OCI-LY1 (cell line): ENCODE measurements around the gene DHRSX.

Experiments
- H2AFZ ChIP-seq: fragments of 200-600 bp; sonication (generic), shearing (Covaris generic); 2 replicates; pipeline ENCODE4 v1.6.0; 2014; ENCODE audit warnings: antibody characterized with exemption, mild to moderate bottlenecking, low read length
- H3F3A ChIP-seq: fragments of 200-600 bp; sonication (generic), shearing (Covaris generic); 2 replicates; pipeline ENCODE4 v1.6.0; 2014; ENCODE audit warnings: mild to moderate bottlenecking, antibody characterized with exemption, low read length, moderate library complexity; ENCODE audit not compliant: insufficient read depth
- H3K27ac ChIP-seq: fragments of 200-600 bp; sonication (generic); 2 replicates; pipeline ENCODE4 v1.5.1; 2014; ENCODE audit warnings: low read length, mixed run types, mild to moderate bottlenecking, low read depth; ENCODE audit not compliant: poor library complexity, severe bottlenecking
- H3K27me3 ChIP-seq: fragments of 200-600 bp; sonication (generic); 2 replicates; pipeline ENCODE4 v1.6.0; 2014; ENCODE audit warnings: antibody characterized with exemption, mild to moderate bottlenecking, low read length, moderate library complexity; ENCODE audit not compliant: insufficient read depth
- H3K36me3 ChIP-seq: fragments of 200-600 bp; sonication (generic); 2 replicates; pipeline ENCODE4 v1.6.1; 2014; ENCODE audit warnings: mild to moderate bottlenecking, antibody characterized with exemption, low read length, moderate library complexity, mixed read lengths; ENCODE audit not compliant: insufficient read depth
- H3K4me1 ChIP-seq: fragments of 200-600 bp; sonication (generic); 2 replicates; pipeline ENCODE4 v1.5.1; 2014; ENCODE audit warnings: mild to moderate bottlenecking, low read length, moderate library complexity; ENCODE audit not compliant: insufficient read depth, severe bottlenecking
- H3K4me2 ChIP-seq: fragments of 200-600 bp; sonication (generic), shearing (Covaris generic); 2 replicates; pipeline ENCODE4 v1.6.1; 2014; ENCODE audit warnings: low read length
- H3K4me3 ChIP-seq: fragments of 200-600 bp; sonication (generic); 2 replicates; pipeline ENCODE4 v1.5.1; 2014; ENCODE audit warnings: low read length, low read depth, mild to moderate bottlenecking, mixed read lengths; ENCODE audit not compliant: poor library complexity, severe bottlenecking
- H3K79me2 ChIP-seq: fragments of 200-600 bp; shearing (Covaris generic); 2 replicates; pipeline ENCODE4 v1.6.1; 2016; ENCODE audit warnings: mixed run types, low read length, mixed read lengths; ENCODE audit not compliant: insufficient read depth
- H3K9ac ChIP-seq: fragments of 200-600 bp; sonication (generic), shearing (Covaris generic); 2 replicates; pipeline ENCODE4 v1.6.1; 2014; ENCODE audit warnings: mild to moderate bottlenecking, low read length, mixed read lengths
- H3K9me2 ChIP-seq: fragments of 200-600 bp; sonication (generic), shearing (Covaris generic); 2 replicates; pipeline ENCODE4 v1.6.1; 2014; ENCODE audit warnings: low read depth, mild to moderate bottlenecking, low read length, mixed read lengths
- H3K9me3 ChIP-seq: fragments of 200-600 bp; shearing (Covaris generic); 2 replicates; pipeline ENCODE4 v1.6.1; 2014; ENCODE audit warnings: low read length, mixed read lengths
- H4K20me1 ChIP-seq: fragments of 200-600 bp; sonication (generic), shearing (Covaris generic); 2 replicates; pipeline ENCODE4 v1.6.0; 2016; ENCODE audit warnings: mild to moderate bottlenecking, low read length; ENCODE audit not compliant: insufficient read depth
- EZH2 ChIP-seq: fragments of 200-600 bp; sonication (generic), shearing (Covaris generic); IDR thresholded peaks from 2 replicates; pipeline ENCODE4 v1.8.0; 2017; ENCODE audit warnings: borderline replicate concordance, mixed run types, mild to moderate bottlenecking, antibody characterized with exemption, low read length, moderate library complexity, mixed read lengths
- TF ChIP-seq, protein P1 (sequence below): fragments of 200-600 bp; sonication (generic), shearing (Covaris generic); IDR thresholded peaks from 2 replicates; pipeline ENCODE4 v1.5.1; 2017; ENCODE audit warnings: mild to moderate bottlenecking, antibody characterized with exemption, low read length, moderate library complexity, mixed read lengths

DHRSX gene

DNA sequence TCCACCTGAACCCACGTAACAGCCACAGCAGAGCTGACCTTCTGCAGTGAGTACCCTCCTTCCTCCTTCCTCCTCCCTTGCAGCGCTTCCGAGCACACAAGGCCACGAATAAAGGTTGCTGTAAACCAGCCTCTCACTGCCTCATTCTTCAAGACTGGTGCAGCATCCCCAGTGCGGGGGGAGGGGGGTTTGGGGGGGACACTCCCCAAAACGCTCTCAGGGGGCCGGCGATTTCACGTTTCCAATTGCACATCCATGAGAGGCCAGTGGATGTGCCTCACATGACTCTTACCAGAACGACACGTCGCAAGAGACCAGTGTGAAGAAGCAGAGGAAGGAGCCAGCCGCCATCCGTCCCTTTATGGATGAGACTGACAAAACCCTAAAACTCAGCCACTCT lies 5.2 kb downstream of the DHRSX start:
- Histone ChIP-seq H3K9me3 (no peaks in the 10 kb centered on the region), H3K4me1 (peaks cover 68% of the 10 kb centered on the region), H4K20me1 (peaks cover 4% of the 10 kb centered on the region; the same call in 1 of the 2 replicates), H3K4me3 (no peak overlapping the region), H3K27me3 (no peaks in the 10 kb centered on the region), H3K4me2 (no peak overlapping the region), H3F3A (peaks cover 12% of the 10 kb centered on the region; the same call in 1 of the 2 replicates), H3K36me3 (peaks cover 49% of the 10 kb centered on the region), H3K27ac (no peak overlapping the region), H3K9me2 (no peaks in the 10 kb centered on the region), H2AFZ (no peak overlapping the region), H3K79me2 (peaks cover 83% of the 10 kb centered on the region), H3K9ac (no peak overlapping the region)
- no peak for TF ChIP-seq EZH2
- TF ChIP-seq, protein P1, sequence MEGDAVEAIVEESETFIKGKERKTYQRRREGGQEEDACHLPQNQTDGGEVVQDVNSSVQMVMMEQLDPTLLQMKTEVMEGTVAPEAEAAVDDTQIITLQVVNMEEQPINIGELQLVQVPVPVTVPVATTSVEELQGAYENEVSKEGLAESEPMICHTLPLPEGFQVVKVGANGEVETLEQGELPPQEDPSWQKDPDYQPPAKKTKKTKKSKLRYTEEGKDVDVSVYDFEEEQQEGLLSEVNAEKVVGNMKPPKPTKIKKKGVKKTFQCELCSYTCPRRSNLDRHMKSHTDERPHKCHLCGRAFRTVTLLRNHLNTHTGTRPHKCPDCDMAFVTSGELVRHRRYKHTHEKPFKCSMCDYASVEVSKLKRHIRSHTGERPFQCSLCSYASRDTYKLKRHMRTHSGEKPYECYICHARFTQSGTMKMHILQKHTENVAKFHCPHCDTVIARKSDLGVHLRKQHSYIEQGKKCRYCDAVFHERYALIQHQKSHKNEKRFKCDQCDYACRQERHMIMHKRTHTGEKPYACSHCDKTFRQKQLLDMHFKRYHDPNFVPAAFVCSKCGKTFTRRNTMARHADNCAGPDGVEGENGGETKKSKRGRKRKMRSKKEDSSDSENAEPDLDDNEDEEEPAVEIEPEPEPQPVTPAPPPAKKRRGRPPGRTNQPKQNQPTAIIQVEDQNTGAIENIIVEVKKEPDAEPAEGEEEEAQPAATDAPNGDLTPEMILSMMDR, result no peak

DNA sequence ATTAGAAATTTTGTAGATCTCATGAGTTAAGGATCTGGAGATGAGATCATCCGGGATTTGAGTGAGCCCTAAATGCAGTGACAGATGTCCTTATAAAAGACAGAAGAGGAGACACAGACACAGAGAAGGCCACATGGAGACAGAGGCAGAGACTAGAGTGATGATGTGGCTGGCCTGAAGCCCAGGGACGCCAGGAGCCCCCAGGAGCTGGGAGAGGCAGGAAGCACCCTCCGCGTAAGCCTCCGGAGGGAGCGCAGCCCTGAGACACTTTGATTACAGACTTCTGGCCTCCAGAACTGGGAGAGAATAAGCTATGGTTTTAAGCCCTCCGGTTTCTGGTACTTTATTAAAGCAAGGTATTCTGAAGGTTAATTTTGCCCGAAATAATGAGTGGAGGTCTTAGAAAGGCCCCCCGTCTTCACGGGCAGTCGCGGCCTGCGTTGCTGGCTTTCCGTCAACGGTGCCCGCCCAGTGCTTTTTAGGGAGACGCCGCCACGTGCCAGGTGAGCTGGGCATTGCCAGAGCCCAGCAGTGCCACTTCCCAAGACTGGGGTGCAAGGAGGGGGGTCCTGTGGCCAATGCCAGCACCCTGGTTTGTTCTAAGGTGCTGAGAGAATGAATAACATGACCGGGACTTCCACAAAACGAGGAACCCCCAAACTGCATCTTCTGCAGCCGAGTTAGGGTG lies 8.1 kb downstream of the DHRSX start:
- H3K4me2 ChIP-seq, result peak overlapping the region; percentile 37
- no peak overlapping the region for H3K4me3 ChIP-seq
- H3K27me3 ChIP-seq, result no peaks in the 10 kb centered on the region
- H4K20me1 ChIP-seq, result no peaks in the 10 kb centered on the region
- H3K9me3 ChIP-seq, result no peaks in the 10 kb centered on the region
- H2AFZ ChIP-seq, result no peak overlapping the region
- peaks cover 62% of the 10 kb centered on the region for H3K36me3 ChIP-seq
- H3K4me1 ChIP-seq, result peaks cover 48% of the 10 kb centered on the region
- peaks cover 6% of the 10 kb centered on the region; the same call in 1 of the 2 replicates for H3F3A ChIP-seq
- TF ChIP-seq, protein P1, result no peak
- TF ChIP-seq EZH2, result no peak
- peaks cover 56% of the 10 kb centered on the region for H3K79me2 ChIP-seq
- no peaks in the 10 kb centered on the region for H3K9me2 ChIP-seq
- H3K9ac ChIP-seq, result peak overlapping the region; percentile 41; the same call in 1 of the 2 replicates
- peak overlapping the region; percentile 80 for H3K27ac ChIP-seq

DNA sequence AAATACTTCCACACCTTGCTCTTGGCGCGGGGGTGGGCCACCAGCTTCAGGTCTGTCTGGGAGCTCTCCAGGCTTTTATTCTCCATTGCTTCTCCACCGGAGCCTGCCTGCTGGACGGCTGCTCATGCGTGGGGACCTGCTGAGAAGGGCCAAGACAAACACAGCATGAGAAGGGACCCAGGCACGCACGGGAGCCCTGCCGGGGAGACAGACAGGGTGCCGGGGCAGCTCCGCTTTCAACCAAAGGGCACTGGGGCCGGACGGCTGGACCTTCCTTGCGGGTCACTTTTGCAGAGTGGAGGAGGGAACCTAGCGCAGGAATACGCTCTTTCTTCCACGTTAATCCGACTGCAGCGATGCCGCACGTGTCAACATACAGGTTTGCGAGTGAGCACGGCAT lies 10.1 kb downstream of the DHRSX start:
- Histone ChIP-seq H3K4me3 (no peak overlapping the region), H4K20me1 (no peaks in the 10 kb centered on the region), H3F3A (peaks cover 5% of the 10 kb centered on the region; the same call in 1 of the 2 replicates), H3K27me3 (no peaks in the 10 kb centered on the region), H2AFZ (no peak overlapping the region), H3K27ac (peak overlapping the region; percentile 80), H3K9me3 (no peaks in the 10 kb centered on the region), H3K4me1 (peaks cover 35% of the 10 kb centered on the region), H3K36me3 (peaks cover 64% of the 10 kb centered on the region), H3K79me2 (peaks cover 38% of the 10 kb centered on the region), H3K4me2 (no peak overlapping the region), H3K9me2 (no peaks in the 10 kb centered on the region), H3K9ac (no peak overlapping the region)
- no peak for TF ChIP-seq EZH2
- TF ChIP-seq, protein P1, result no peak
